ENCODE results near the gene PSMB11. TPM values are rescaled to one million over a fixed set of nuclear protein-coding genes. Genes with fewer than 3 reads are reported as not detected.

Gene PSMB11, protein sequence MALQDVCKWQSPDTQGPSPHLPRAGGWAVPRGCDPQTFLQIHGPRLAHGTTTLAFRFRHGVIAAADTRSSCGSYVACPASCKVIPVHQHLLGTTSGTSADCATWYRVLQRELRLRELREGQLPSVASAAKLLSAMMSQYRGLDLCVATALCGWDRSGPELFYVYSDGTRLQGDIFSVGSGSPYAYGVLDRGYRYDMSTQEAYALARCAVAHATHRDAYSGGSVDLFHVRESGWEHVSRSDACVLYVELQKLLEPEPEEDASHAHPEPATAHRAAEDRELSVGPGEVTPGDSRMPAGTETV
- total RNA-seq = not detected in 2 replicates

GRCh38 chr14:23042162-23042965 is at the start of gene PSMB11:
PSMB11 (plus strand) TSS chr14:23042212; CDS start chr14:23042226, 14 bp downstream.

GRCh38 chr14:23009939-23010726 is 31.9 kb upstream of the PSMB11 start, which contains the start of gene C14orf93:
C14orf93 (minus strand) TSS chr14:23010143; CDS start chr14:22999023, 11,120 bp downstream.

DNA sequence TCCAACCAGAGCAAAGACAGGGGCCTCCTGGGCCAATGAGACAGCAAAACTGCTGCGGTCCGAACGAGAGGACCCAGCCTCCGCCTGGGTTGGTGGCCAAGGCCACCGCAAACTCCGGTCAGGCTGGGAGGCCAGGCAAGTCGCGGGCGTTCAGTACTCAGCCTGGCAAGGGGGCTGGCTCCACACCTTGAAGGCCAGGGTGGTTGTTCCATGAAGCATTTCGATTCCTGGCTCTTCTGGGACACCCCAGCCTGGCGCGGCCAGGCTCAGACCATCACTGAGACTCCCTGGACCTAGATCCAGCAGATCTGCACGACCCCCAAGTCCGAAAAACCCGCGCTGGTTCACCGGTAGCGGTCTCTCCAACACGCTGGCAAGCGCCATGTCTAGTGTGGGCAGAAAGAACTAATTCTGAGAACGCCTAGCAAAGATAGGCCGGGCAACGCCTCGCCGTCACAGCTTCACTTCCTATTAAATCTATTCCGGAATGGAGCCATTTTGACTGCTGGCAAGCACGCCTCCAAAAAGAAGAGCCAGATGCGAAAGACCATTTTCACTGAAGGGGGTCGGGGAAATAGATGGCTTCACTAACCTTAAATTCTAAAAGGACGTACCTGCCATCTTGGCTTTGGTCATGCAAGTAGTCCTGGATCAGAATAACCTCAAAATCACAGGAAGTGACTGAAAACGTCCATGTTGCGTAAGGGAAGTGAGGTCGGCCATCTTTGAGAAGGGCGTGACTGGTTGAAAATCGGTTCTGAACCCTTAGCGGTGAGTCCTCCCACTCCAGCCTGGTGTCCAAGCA is 7.3 kb upstream of the PSMB11 start, which contains the start of gene PSMB5:
PSMB5 (minus strand) TSS at position 403 of the 805 bp plus-strand sequence; CDS start at position 384, 19 bp downstream.

DNA sequence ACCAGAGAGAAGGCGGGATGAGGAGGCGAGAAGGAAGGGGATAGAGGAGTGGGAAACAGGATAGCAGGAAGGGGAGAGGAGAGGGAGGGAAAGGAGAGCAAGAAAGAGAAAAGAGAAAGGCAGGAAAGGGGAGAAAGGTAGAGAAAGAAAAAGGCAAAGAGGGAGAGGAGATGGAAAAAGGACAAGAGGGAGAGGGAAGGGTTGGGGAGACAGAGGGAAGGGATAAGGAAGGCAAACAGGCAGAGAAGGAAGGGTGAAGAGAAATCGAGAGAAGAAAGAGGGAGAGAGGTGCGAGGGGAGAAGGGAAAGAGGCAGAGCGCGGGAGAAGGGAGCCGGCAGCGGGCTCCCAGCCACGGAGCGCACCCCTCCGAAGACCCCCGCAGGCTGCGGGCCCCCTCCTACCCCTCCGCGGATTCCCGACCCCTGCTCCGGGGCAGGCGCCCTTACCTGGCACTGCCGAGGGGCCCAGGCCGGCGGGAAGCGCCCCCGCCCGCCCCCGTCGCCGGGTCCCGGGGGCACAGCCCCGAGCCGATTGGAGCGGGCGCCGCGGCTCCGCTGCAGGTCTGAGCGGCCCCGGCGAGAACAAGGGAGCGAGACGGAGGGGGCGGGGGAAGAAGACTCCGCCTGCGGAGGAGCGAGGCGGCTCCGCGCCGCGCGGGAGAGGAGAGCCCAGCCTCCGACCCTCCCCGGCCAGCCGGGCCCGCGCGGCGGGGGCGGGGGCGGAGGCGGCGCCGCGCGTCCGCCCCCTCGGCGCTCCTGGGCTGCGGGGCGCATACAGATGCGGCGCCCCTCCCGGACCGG is 15.1 kb downstream of the PSMB11 start, which contains the start of gene CDH24:
CDH24 (minus strand) TSS at position 565 of the 801 bp plus-strand sequence. CDS start 1,787 bp downstream, outside the sequence.

Other genes starting within 250 kb of the PSMB11 start
- 2.9 and 5.5 TPM in 2 replicates for gene SLC7A7, start 226.8 kb upstream of the PSMB11 start, total RNA-seq
- gene MRPL52, start 212.3 kb upstream of the PSMB11 start, total RNA-seq = 49.5 and 133 TPM in 2 replicates
- 410 and 461 TPM in 2 replicates for gene MMP14, start 205.6 kb upstream of the PSMB11 start, total RNA-seq
- 121 and 128 TPM in 2 replicates for gene LRP10, start 170.5 kb upstream of the PSMB11 start, total RNA-seq
- 0.06 TPM in 1 of 2 replicates, not detected in the other for gene REM2, start 159.0 kb upstream of the PSMB11 start, total RNA-seq
- gene RBM23, start 123.1 kb upstream of the PSMB11 start, total RNA-seq = 91.8 and 153 TPM in 2 replicates
- gene PRMT5, start 112.8 kb upstream of the PSMB11 start, total RNA-seq = 49.7 and 55.9 TPM in 2 replicates
- gene HAUS4, start 85.1 kb upstream of the PSMB11 start, total RNA-seq = 13.1 and 22.7 TPM in 2 replicates
- 9.9 and 12.6 TPM in 2 replicates for gene AJUBA, start 59.7 kb upstream of the PSMB11 start, total RNA-seq
- gene C14orf93, start 32.1 kb upstream of the PSMB11 start, total RNA-seq = 6.4 and 9.8 TPM in 2 replicates
- 163 and 182 TPM in 2 replicates for gene PSMB5, start 7.3 kb upstream of the PSMB11 start, total RNA-seq
- 3.2 TPM in 2 replicates for gene CDH24, start 15.3 kb downstream of the PSMB11 start, total RNA-seq
- gene ACIN1, start 52.9 kb downstream of the PSMB11 start, total RNA-seq = 55.4 and 67.2 TPM in 2 replicates
- gene C14orf119, start 53.3 kb downstream of the PSMB11 start, total RNA-seq = 41.1 and 52.5 TPM in 2 replicates
- gene CIROP, start 62.8 kb downstream of the PSMB11 start, total RNA-seq = 0.69 and 0.83 TPM in 2 replicates
- not detected in 2 replicates for gene CEBPE, start 77.0 kb downstream of the PSMB11 start, total RNA-seq
- gene SLC7A8, start 141.4 kb downstream of the PSMB11 start, total RNA-seq = 11.2 and 13.9 TPM in 2 replicates
- not detected in 2 replicates for gene RNF212B, start 195.7 kb downstream of the PSMB11 start, total RNA-seq
- 6.7 and 8.2 TPM in 2 replicates for gene HOMEZ, start 243.9 kb downstream of the PSMB11 start, total RNA-seq